GM19372 (cell line): ENCODE results near the gene KRT23.

Experiments
- ATAC-seq: cut with Tn5 transposase; IDR thresholded peaks from one replicate; pipeline ENCODE4 v1.9.1; 2021; ENCODE audit warnings: mild to moderate bottlenecking, low read depth, moderate library complexity; ENCODE audit not compliant: unreplicated experiment

KRT23 gene

DNA sequence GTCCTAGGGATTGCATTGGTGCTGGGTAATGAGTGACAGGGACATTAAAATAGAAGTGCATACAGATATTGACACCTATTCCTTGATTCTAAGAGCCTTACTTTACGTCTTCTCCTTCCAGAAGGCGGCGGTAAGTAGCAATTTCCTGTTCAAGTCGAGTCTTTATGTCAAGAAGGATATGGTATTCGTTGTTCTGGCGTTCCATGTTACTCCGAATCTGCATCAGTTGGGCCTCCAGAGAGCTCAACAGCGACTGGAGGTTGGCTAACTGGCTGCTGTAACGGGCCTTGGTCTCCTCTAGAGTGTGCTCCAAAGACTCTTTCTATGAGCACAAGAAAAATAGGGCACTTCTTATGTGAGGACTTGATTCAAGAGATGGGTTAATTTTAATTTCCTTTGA, 59.4 kb downstream of the KRT23 start:
- ATAC-seq = no peak

DNA sequence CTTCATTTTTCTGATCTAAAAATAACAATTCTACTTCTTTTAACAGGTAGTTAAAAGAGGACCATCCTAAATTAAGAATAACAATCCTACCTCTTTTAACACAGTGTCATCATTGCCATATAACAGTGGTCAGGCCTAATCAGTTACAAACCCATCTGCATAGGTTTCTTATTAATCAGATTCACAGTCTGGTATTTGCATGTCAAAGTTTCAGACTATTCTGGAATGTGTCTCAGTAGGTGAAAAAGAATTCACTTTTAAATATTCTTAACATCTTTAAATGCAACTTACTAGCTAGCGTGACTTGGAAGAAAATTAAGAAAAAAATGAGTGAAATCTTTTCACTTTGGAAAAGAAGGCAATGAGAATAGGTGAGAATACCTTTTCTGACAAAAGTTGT, 63.6 kb downstream of the KRT23 start:
- ATAC-seq = no peak

DNA sequence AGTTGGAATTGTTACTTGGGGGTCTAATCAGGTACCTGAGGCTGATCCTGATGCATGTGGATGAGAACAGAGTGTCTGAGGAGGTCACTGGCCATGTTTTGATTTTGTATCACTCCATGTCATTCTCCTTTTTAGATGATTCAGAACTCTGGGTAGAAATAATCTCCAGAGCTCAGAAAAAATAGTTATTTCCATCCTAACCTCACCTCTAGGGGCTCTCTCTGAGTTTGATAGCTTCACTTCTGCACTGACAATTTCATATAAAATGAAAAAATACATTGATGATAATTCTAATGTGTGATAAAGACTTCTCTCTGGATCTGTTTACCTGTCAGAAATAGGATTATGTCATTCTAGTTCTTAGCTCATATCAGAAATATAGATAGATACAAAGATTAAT, 64.2 kb downstream of the KRT23 start:
- ATAC-seq = no peak
